Sigmoid colon (tissue), 7 donors: ENCODE measurements around the gene PSME4. TPM values are rescaled to one million over a fixed set of nuclear protein-coding genes. Genes with fewer than 3 reads are reported as not detected.

Experiments
- DNase-seq: peaks from one replicate; pipeline ENCODE4 v3.0.0-alpha.2; 2019
- H3K27ac ChIP-seq, 4 donors: fragments of 200-600 bp; sonication (generic); one replicate each; pipeline ENCODE4 v1.5.1; 2016 to 2019; ENCODE audit warnings: mild to moderate bottlenecking in 1 of 4
- H3K27me3 ChIP-seq, 3 donors: fragments of 200-600 bp; sonication (generic); one replicate each; pipeline ENCODE4 v1.5.1; 2019; ENCODE audit warnings: mild to moderate bottlenecking in 1 of 3
- H3K36me3 ChIP-seq, 4 donors: fragments of 200-600 bp; sonication (generic); one replicate each; pipeline ENCODE4 v1.5.1; 2016 to 2019
- H3K4me1 ChIP-seq, 4 donors: fragments of 200-600 bp; sonication (generic); one replicate each; pipeline ENCODE4 v1.5.1; 2017 to 2019
- H3K4me3 ChIP-seq, 4 donors: fragments of 200-600 bp; sonication (generic); one replicate each; pipeline ENCODE4 v1.5.1; 2017 to 2019; ENCODE audit warnings: mild to moderate bottlenecking in 2 of 4, moderate library complexity in 1 of 4
- H3K9me3 ChIP-seq, 4 donors: fragments of 200-600 bp in 3 of 4; sonication (generic) in 3 of 4; one replicate each; pipeline versions ENCODE4 v1.5.1 to v1.6.1; 2013 to 2019
- EP300 ChIP-seq, 4 donors: sonication (generic); formaldehyde crosslinking; IDR thresholded peaks; one replicate each; pipeline ENCODE4 v1.6.1; 2017; ENCODE audit warnings: antibody characterized with exemption in 4 of 4
- POLR2A ChIP-seq, 2 donors: fragments of 450-650 bp; IDR thresholded peaks; one replicate each; pipeline ENCODE4 v1.6.1; 2016; ENCODE audit warnings: antibody characterized with exemption in 2 of 2, mild to moderate bottlenecking in 2 of 2, moderate library complexity in 2 of 2
- POLR2AphosphoS5 ChIP-seq, 4 donors: sonication (generic); formaldehyde crosslinking; IDR thresholded peaks; one replicate each; pipeline ENCODE4 v1.6.1; 2017; ENCODE audit warnings: antibody characterized with exemption in 4 of 4
- WGBS, 2 donors: extraction: QIAGEN DNeasy Blood & Tissue Kit; methylation state at CpG; one replicate each; pipeline ENCODE4 v1.1.7; 2013; 5-methylcytosine and 5-hydroxymethylcytosine counted together
- intact Hi-C: fragments of 100-400 bp; cut with DNase I; formaldehyde crosslinking; loops from one replicate; pipeline ENCODE4 v1.15.1; 2023
- polyA plus RNA-seq, 3 donors: library from polyadenylated mRNA; stranded (reverse); fragments of 200-250 nt; gene quantifications; one replicate each; pipeline ENCODE4 v1.2.3, GENCODE V29; 2013
- total RNA-seq, 4 donors: library from RNA; depleted of rRNA; stranded (reverse); fragments of >200 nt; gene quantifications; one replicate each; pipeline ENCODE4 v1.1.0, GENCODE V29; 2016
- TF ChIP-seq, protein P1 (sequence below), 4 experiments: fragments of 450-650 bp in 3 of 4; fragments of 200-600 bp in 1 of 4; IDR thresholded peaks; one replicate each; pipeline ENCODE4 v1.5.1; 2016 to 2019; ENCODE audit warnings: antibody characterized with exemption in 4 of 4, mild to moderate bottlenecking in 3 of 4, moderate library complexity in 2 of 4
- donor health status: healthy with polysubstance abuse.
- donor health status: Bipolar disorder and iron deficiency.
- donor health status: healthy.

The PSME4 gene, protein sequence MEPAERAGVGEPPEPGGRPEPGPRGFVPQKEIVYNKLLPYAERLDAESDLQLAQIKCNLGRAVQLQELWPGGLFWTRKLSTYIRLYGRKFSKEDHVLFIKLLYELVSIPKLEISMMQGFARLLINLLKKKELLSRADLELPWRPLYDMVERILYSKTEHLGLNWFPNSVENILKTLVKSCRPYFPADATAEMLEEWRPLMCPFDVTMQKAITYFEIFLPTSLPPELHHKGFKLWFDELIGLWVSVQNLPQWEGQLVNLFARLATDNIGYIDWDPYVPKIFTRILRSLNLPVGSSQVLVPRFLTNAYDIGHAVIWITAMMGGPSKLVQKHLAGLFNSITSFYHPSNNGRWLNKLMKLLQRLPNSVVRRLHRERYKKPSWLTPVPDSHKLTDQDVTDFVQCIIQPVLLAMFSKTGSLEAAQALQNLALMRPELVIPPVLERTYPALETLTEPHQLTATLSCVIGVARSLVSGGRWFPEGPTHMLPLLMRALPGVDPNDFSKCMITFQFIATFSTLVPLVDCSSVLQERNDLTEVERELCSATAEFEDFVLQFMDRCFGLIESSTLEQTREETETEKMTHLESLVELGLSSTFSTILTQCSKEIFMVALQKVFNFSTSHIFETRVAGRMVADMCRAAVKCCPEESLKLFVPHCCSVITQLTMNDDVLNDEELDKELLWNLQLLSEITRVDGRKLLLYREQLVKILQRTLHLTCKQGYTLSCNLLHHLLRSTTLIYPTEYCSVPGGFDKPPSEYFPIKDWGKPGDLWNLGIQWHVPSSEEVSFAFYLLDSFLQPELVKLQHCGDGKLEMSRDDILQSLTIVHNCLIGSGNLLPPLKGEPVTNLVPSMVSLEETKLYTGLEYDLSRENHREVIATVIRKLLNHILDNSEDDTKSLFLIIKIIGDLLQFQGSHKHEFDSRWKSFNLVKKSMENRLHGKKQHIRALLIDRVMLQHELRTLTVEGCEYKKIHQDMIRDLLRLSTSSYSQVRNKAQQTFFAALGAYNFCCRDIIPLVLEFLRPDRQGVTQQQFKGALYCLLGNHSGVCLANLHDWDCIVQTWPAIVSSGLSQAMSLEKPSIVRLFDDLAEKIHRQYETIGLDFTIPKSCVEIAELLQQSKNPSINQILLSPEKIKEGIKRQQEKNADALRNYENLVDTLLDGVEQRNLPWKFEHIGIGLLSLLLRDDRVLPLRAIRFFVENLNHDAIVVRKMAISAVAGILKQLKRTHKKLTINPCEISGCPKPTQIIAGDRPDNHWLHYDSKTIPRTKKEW (N-terminal part only)
- 10 to 100 TPM; 47.8 to 79.8 (median 61.6) TPM for total RNA-seq
- polyA plus RNA-seq: 10 to 100 TPM; 15.0 to 29.8 (median 16.0) TPM

DNA sequence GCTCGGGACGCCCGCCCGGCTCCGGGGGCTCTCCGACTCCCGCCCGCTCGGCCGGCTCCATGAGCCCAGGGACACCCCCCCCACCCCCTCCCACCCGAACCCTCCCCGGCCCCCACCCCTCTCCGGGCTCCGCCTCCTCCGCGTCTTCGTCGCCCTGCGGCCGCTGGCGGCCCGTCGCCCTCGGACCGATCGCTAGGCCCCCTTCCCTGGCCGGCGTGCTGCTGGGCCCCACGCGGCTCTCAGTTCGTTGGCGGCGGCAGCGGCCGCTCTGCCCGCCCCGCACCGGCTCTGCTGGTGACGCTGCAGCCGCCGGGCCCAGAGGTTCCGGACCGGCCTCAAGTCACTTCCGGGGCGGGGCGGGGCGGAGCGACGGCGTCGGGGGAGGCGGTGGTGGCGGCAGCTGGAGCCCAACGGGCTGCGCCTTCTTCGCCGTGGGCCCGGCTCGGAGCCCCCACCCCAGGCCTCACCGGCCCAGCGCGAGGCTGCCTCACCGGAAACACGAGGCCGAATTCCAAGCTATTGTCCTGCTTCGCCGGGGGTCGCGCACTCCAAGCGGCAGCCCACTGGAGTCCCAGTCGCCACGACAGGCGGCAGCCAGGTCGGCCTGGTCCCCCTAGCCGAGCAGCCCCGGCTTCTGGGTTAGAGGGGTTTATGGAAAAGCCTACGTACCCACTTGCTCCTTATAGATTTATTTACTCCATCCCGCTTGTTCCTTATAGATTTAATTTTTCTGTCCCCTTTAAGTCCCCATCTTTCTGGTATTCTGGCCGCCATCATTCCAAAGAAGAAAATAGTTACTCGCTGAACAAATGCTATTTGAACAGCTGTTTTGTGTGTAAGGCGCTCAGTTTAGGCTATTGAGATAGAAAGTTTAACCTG is at the start of gene PSME4:
PSME4 (minus strand) TSS at position 270 of the 879 bp plus-strand sequence; CDS start at position 61, 209 bp downstream.
- peak; percentile 90 to 98 (median 96) for TF ChIP-seq POLR2AphosphoS5 (IDR thresholded peaks at IDR 0.05)
- peak in 1 of 4 donors; percentile 6 for TF ChIP-seq EP300 (IDR thresholded peaks at IDR 0.05)
- TF ChIP-seq POLR2A (IDR thresholded peaks at IDR 0.05): peak; percentile 84 to 95
- TF ChIP-seq, protein P1, sequence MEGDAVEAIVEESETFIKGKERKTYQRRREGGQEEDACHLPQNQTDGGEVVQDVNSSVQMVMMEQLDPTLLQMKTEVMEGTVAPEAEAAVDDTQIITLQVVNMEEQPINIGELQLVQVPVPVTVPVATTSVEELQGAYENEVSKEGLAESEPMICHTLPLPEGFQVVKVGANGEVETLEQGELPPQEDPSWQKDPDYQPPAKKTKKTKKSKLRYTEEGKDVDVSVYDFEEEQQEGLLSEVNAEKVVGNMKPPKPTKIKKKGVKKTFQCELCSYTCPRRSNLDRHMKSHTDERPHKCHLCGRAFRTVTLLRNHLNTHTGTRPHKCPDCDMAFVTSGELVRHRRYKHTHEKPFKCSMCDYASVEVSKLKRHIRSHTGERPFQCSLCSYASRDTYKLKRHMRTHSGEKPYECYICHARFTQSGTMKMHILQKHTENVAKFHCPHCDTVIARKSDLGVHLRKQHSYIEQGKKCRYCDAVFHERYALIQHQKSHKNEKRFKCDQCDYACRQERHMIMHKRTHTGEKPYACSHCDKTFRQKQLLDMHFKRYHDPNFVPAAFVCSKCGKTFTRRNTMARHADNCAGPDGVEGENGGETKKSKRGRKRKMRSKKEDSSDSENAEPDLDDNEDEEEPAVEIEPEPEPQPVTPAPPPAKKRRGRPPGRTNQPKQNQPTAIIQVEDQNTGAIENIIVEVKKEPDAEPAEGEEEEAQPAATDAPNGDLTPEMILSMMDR (IDR thresholded peaks at IDR 0.05): no peak
- peaks cover 0 to 41% (median 28%) of the 10 kb centered on the region in 4 donors for H3K4me1 ChIP-seq
- H3K9me3 ChIP-seq: no peaks in the 10 kb centered on the region
- intact Hi-C loops: loop anchor here (1.0 to 5.0 kb wide), 2 partner anchors 41 to 144 kb away; partner anchors contain the start of gene ACYP2
- DNase-seq: peak; percentile 97
- no peaks in the 10 kb centered on the region for H3K27me3 ChIP-seq
- peaks cover 0 to 20% (median 8%) of the 10 kb centered on the region in 4 donors for H3K36me3 ChIP-seq
- WGBS, 2 donors: 0% methylated on average over 81 of the region's 81 CpGs
- peak within 1 kb of the TSS; percentile 90 to 98 (median 93) for H3K27ac ChIP-seq
- peak within 1 kb of the TSS; percentile 64 to 94 (median 82) for H3K4me3 ChIP-seq

DNA sequence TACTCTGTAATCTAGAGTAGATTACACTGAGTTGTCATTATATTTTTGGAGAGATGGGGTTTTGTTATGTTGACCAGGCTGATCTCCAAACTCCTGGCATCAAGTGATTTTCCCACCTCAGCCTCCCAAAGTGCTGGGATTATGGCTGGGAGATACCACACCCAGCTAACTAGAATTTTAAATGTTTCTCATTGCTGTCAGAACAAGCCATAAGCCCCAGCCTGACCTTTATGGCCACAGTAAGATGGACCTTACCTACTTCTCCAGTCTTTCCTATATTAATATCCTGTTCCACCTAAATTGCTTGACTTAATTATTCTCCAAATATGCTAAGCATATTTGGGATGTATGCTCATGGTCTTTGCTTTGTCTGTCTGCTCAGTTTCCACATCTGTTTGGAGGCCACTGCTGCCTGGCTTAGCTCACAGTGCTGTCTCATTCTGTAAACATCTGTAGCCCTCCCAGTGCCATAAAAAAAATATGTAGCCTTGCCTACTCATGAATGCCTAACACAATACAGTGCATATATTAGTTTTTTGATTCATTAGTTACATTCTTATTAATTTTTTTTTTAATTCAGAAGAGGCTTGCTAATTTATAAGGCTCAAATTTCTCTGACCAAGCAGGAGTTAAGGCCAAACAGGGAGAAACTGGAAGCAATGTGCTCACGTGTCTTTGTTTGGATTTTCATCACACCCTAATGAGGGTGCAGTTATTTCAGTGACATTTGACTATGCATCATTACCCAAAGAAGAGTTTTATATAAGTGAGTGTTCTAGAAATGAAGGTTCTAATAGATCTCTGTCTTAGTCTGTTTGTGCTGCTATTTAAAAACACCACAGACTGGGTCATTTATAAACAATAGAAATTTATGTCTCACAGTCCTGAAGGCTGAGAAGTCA is 45.3 kb upstream of the PSME4 start:
- peak overlapping the region; percentile 52 to 83 (median 76) for H3K27ac ChIP-seq
- intact Hi-C loops: no loop called here
- H3K4me3 ChIP-seq: no peak overlapping the region

DNA sequence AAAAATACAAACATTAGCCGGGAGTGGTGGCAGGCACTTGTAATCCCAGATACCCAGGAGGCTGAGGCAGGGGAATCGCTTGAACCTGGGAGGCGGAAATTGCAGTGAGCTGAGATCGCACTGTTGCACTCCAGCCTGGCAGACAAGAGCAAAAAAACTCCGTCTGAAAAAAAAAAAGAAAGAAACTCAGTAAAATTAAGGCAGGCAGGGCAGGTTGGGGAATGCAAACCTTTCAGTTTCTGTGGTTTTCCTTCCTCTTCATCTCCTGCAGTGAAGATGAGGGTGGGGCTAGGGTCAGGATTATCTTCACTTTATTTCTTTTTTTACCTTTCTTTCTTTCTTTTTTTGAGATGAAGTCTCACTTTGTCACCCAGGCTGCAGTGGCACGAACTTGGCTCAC is 43.2 kb upstream of the PSME4 start:
- 56 to 84% methylated on average over 6 of the region's 6 CpGs for WGBS, 2 donors
- no peaks in the 10 kb centered on the region for H3K36me3 ChIP-seq
- no peak for DNase-seq
- intact Hi-C loops: loop anchor here (5.0 kb wide), 1 partner anchor 42 kb away; the partner anchor contains the start of gene PSME4
- H3K27ac ChIP-seq: peak overlapping the region in 3 of 4 donors; percentile 73 to 83 (median 80)
- peaks cover 0 to 56% (median 47%) of the 10 kb centered on the region in 4 donors for H3K4me1 ChIP-seq
- TF ChIP-seq POLR2A (IDR thresholded peaks at IDR 0.05) (no peak), POLR2AphosphoS5 (IDR thresholded peaks at IDR 0.05) (no peak), EP300 (IDR thresholded peaks at IDR 0.05) (no peak)
- TF ChIP-seq, protein P1 (IDR thresholded peaks at IDR 0.05): no peak
- H3K9me3 ChIP-seq: no peaks in the 10 kb centered on the region
- no peaks in the 10 kb centered on the region for H3K27me3 ChIP-seq
- no peak overlapping the region for H3K4me3 ChIP-seq

More for the DNA sequence above, 45.3 kb upstream of the PSME4 start:
- Histone ChIP-seq H3K27me3 (no peaks in the 10 kb centered on the region), H3K9me3 (peaks cover 0 to 3% (median 0%) of the 10 kb centered on the region in 4 donors), H3K36me3 (no peaks in the 10 kb centered on the region), H3K4me1 (peaks cover 0 to 56% (median 46%) of the 10 kb centered on the region in 4 donors)
- peak; percentile 30 to 89 (median 38) for TF ChIP-seq EP300 (IDR thresholded peaks at IDR 0.05)
- peak; percentile 80 to 94 (median 92) for TF ChIP-seq POLR2AphosphoS5 (IDR thresholded peaks at IDR 0.05)
- no peak for TF ChIP-seq POLR2A (IDR thresholded peaks at IDR 0.05)
- DNase-seq: peak; percentile 71
- WGBS, 2 donors: 61 to 65% methylated on average over 1 of the region's 1 CpG
